ENCODE measurements around the gene MAP7D3. TPM values are rescaled to one million over a fixed set of nuclear protein-coding genes. Genes with fewer than 3 reads are reported as not detected.

The MAP7D3 gene
- total RNA-seq, 1 donor from 2014 or later = 28.6 TPM

- Mint-ChIP-seq H3K27ac (no peak overlapping the region), H3K27me3 (ENCODE audit: low read depth) (no peaks in the 10 kb centered on the region), H3K4me1 (ENCODE audit: low read depth) (peaks cover 3% of the 10 kb centered on the region), H3K4me3 (ENCODE audit: low read depth) (no peak overlapping the region), H3K36me3 (ENCODE audit: low read depth) (peaks cover 15% of the 10 kb centered on the region), H3K9me3 (no peaks in the 10 kb centered on the region)
- intact Hi-C loops (cut with micrococcal nuclease) = no loop called here
- no peak for DNase-seq (ENCODE audit: low spot score)
Measured at GRCh38 chrX:136210243-136210642, 41.0 kb downstream of the MAP7D3 start.

- Mint-ChIP-seq H3K4me3 (ENCODE audit: low read depth) (no peak overlapping the region), H3K27me3 (ENCODE audit: low read depth) (no peaks in the 10 kb centered on the region), H3K27ac (no peak overlapping the region), H3K36me3 (ENCODE audit: low read depth) (peaks cover 13% of the 10 kb centered on the region), H3K4me1 (ENCODE audit: low read depth) (peaks cover 7% of the 10 kb centered on the region), H3K9me3 (no peaks in the 10 kb centered on the region)
- intact Hi-C loops (cut with micrococcal nuclease) = loop anchor here (10.0 kb wide), 1 partner anchor 185 kb away; no protein-coding TSS in a partner anchor
- no peak for DNase-seq (ENCODE audit: low spot score)
Measured at GRCh38 chrX:136209751-136210150, 41.4 kb downstream of the MAP7D3 start.

- peaks cover 11% of the 10 kb centered on the region for H3K4me1 Mint-ChIP-seq (ENCODE audit: low read depth)
- no peak overlapping the region for H3K4me3 Mint-ChIP-seq (ENCODE audit: low read depth)
- H3K36me3 Mint-ChIP-seq (ENCODE audit: low read depth) = peaks cover 11% of the 10 kb centered on the region
- H3K27ac Mint-ChIP-seq = no peak overlapping the region
- H3K9me3 Mint-ChIP-seq = no peaks in the 10 kb centered on the region
- H3K27me3 Mint-ChIP-seq (ENCODE audit: low read depth) = no peaks in the 10 kb centered on the region
- no peak for DNase-seq (ENCODE audit: low spot score)
- intact Hi-C loops (cut with micrococcal nuclease) = loop anchor here (10.0 kb wide), 1 partner anchor 184 kb away; no protein-coding TSS in a partner anchor
Measured at GRCh38 chrX:136209016-136209738, 42.0 kb downstream of the MAP7D3 start.

- intact Hi-C loops (cut with micrococcal nuclease) = loop anchor here (10.0 kb wide), 1 partner anchor 183 kb away; no protein-coding TSS in a partner anchor
- no peak for DNase-seq (ENCODE audit: low spot score)
- H3K4me3 Mint-ChIP-seq (ENCODE audit: low read depth) = no peak overlapping the region
- peaks cover 22% of the 10 kb centered on the region for H3K4me1 Mint-ChIP-seq (ENCODE audit: low read depth)
- H3K9me3 Mint-ChIP-seq = no peaks in the 10 kb centered on the region
- no peak overlapping the region for H3K27ac Mint-ChIP-seq
- no peaks in the 10 kb centered on the region for H3K27me3 Mint-ChIP-seq (ENCODE audit: low read depth)
- H3K36me3 Mint-ChIP-seq (ENCODE audit: low read depth) = peaks cover 8% of the 10 kb centered on the region
Measured at GRCh38 chrX:136207546-136207945, 43.7 kb downstream of the MAP7D3 start.

GRCh38 chrX:136206916-136207315 is 44.3 kb downstream of the MAP7D3 start:
- no peak overlapping the region for H3K4me3 Mint-ChIP-seq (ENCODE audit: low read depth)
- intact Hi-C loops (cut with micrococcal nuclease) = loop anchor here (10.0 kb wide), 1 partner anchor 182 kb away; no protein-coding TSS in a partner anchor
- DNase-seq (ENCODE audit: low spot score) = no peak

GRCh38 chrX:136205882-136206380 is 45.3 kb downstream of the MAP7D3 start:
- Mint-ChIP-seq H3K27ac (no peak overlapping the region), H3K36me3 (ENCODE audit: low read depth) (peaks cover 8% of the 10 kb centered on the region), H3K4me1 (ENCODE audit: low read depth) (peaks cover 26% of the 10 kb centered on the region), H3K9me3 (no peaks in the 10 kb centered on the region), H3K27me3 (ENCODE audit: low read depth) (no peaks in the 10 kb centered on the region), H3K4me3 (ENCODE audit: low read depth) (no peak overlapping the region)
- DNase-seq (ENCODE audit: low spot score) = no peak
- intact Hi-C loops (cut with micrococcal nuclease) = loop anchor here (10.0 kb wide), 1 partner anchor 181 kb away; no protein-coding TSS in a partner anchor

More at GRCh38 chrX:136206916-136207315, 44.3 kb downstream of the MAP7D3 start:
- Mint-ChIP-seq H3K4me1 (ENCODE audit: low read depth) (peaks cover 23% of the 10 kb centered on the region), H3K27ac (no peak overlapping the region), H3K9me3 (no peaks in the 10 kb centered on the region), H3K27me3 (ENCODE audit: low read depth) (no peaks in the 10 kb centered on the region), H3K36me3 (ENCODE audit: low read depth) (peaks cover 8% of the 10 kb centered on the region)

GRCh38 chrX:136204571-136204970 is 46.6 kb downstream of the MAP7D3 start:
- Mint-ChIP-seq H3K27me3 (ENCODE audit: low read depth) (no peaks in the 10 kb centered on the region), H3K4me3 (ENCODE audit: low read depth) (no peak overlapping the region), H3K36me3 (ENCODE audit: low read depth) (peaks cover 3% of the 10 kb centered on the region), H3K4me1 (ENCODE audit: low read depth) (peaks cover 29% of the 10 kb centered on the region), H3K9me3 (no peaks in the 10 kb centered on the region), H3K27ac (no peak overlapping the region)
- intact Hi-C loops (cut with micrococcal nuclease) = loop anchor here (10.0 kb wide), 1 partner anchor 180 kb away; no protein-coding TSS in a partner anchor
- no peak for DNase-seq (ENCODE audit: low spot score)

GRCh38 chrX:136203951-136204350 is 47.2 kb downstream of the MAP7D3 start:
- no peaks in the 10 kb centered on the region for H3K36me3 Mint-ChIP-seq (ENCODE audit: low read depth)
- H3K4me1 Mint-ChIP-seq (ENCODE audit: low read depth) = peaks cover 29% of the 10 kb centered on the region
- H3K27me3 Mint-ChIP-seq (ENCODE audit: low read depth) = no peaks in the 10 kb centered on the region
- no peak overlapping the region for H3K27ac Mint-ChIP-seq
- no peak overlapping the region for H3K4me3 Mint-ChIP-seq (ENCODE audit: low read depth)
- no peaks in the 10 kb centered on the region for H3K9me3 Mint-ChIP-seq
- intact Hi-C loops (cut with micrococcal nuclease) = loop anchor here (10.0 kb wide), 1 partner anchor 179 kb away; no protein-coding TSS in a partner anchor
- DNase-seq (ENCODE audit: low spot score) = no peak

GRCh38 chrX:136203438-136203837 is 47.8 kb downstream of the MAP7D3 start:
- DNase-seq (ENCODE audit: low spot score) = no peak
- H3K27me3 Mint-ChIP-seq (ENCODE audit: low read depth) = no peaks in the 10 kb centered on the region
- no peak overlapping the region for H3K4me3 Mint-ChIP-seq (ENCODE audit: low read depth)
- H3K9me3 Mint-ChIP-seq = no peaks in the 10 kb centered on the region
- H3K4me1 Mint-ChIP-seq (ENCODE audit: low read depth) = peaks cover 29% of the 10 kb centered on the region
- H3K36me3 Mint-ChIP-seq (ENCODE audit: low read depth) = no peaks in the 10 kb centered on the region
- H3K27ac Mint-ChIP-seq = peak overlapping the region; percentile 42
- intact Hi-C loops (cut with micrococcal nuclease) = loop anchor here (10.0 kb wide), 1 partner anchor 179 kb away; no protein-coding TSS in a partner anchor

GRCh38 chrX:136202889-136203288 is 48.3 kb downstream of the MAP7D3 start:
- intact Hi-C loops (cut with micrococcal nuclease) = loop anchor here (10.0 kb wide), 1 partner anchor 178 kb away; no protein-coding TSS in a partner anchor
- no peak for DNase-seq (ENCODE audit: low spot score)
- Mint-ChIP-seq H3K9me3 (no peaks in the 10 kb centered on the region), H3K36me3 (ENCODE audit: low read depth) (no peaks in the 10 kb centered on the region), H3K27ac (no peak overlapping the region), H3K4me3 (ENCODE audit: low read depth) (no peak overlapping the region), H3K4me1 (ENCODE audit: low read depth) (peaks cover 29% of the 10 kb centered on the region), H3K27me3 (ENCODE audit: low read depth) (no peaks in the 10 kb centered on the region)

GRCh38 chrX:136201601-136202000 is 49.6 kb downstream of the MAP7D3 start:
- intact Hi-C loops (cut with micrococcal nuclease) = loop anchor here (10.0 kb wide), 1 partner anchor 177 kb away; no protein-coding TSS in a partner anchor
- H3K4me1 Mint-ChIP-seq (ENCODE audit: low read depth) = peaks cover 31% of the 10 kb centered on the region
- DNase-seq (ENCODE audit: low spot score) = no peak
- H3K9me3 Mint-ChIP-seq = no peaks in the 10 kb centered on the region
- H3K27me3 Mint-ChIP-seq (ENCODE audit: low read depth) = no peaks in the 10 kb centered on the region
- H3K36me3 Mint-ChIP-seq (ENCODE audit: low read depth) = no peaks in the 10 kb centered on the region
- H3K27ac Mint-ChIP-seq = no peak overlapping the region
- no peak overlapping the region for H3K4me3 Mint-ChIP-seq (ENCODE audit: low read depth)

- intact Hi-C loops (cut with micrococcal nuclease) = loop anchor here (10.0 kb wide), 1 partner anchor 176 kb away; no protein-coding TSS in a partner anchor
- no peak for DNase-seq (ENCODE audit: low spot score)
- Mint-ChIP-seq H3K4me3 (ENCODE audit: low read depth) (no peak overlapping the region), H3K9me3 (no peaks in the 10 kb centered on the region), H3K36me3 (ENCODE audit: low read depth) (no peaks in the 10 kb centered on the region), H3K27ac (no peak overlapping the region), H3K27me3 (ENCODE audit: low read depth) (no peaks in the 10 kb centered on the region), H3K4me1 (ENCODE audit: low read depth) (peaks cover 38% of the 10 kb centered on the region)
Measured at GRCh38 chrX:136200466-136200865, 50.7 kb downstream of the MAP7D3 start.

- Mint-ChIP-seq H3K4me1 (ENCODE audit: low read depth) (peaks cover 33% of the 10 kb centered on the region), H3K27ac (no peak overlapping the region), H3K9me3 (no peaks in the 10 kb centered on the region), H3K36me3 (ENCODE audit: low read depth) (no peaks in the 10 kb centered on the region), H3K27me3 (ENCODE audit: low read depth) (no peaks in the 10 kb centered on the region), H3K4me3 (ENCODE audit: low read depth) (no peak overlapping the region)
- no peak for DNase-seq (ENCODE audit: low spot score)
- intact Hi-C loops (cut with micrococcal nuclease) = no loop called here
Measured at GRCh38 chrX:136199365-136199764, 51.8 kb downstream of the MAP7D3 start.

All from activated T-helper 2 cell treated with anti-CD3 and anti-CD28 coated beads, Interferon-gamma antibody, Interleukin-2, Interleukin-4, amounts not matched to agents 10 μg/mL and 5 μg/mL and 100 μg/mL, durations not matched to agents 14 hours and 24 hours and 36 hours (primary cell).